HL-60/S4 treated with retinoic acid at 250 ng/mL for 4 days and 3 days (cell line): ENCODE measurements around the gene SRXN1.

Experiments used
- in situ Hi-C: fragments of 300-500 bp; cut with MboI; formaldehyde crosslinking; loops from 2 replicates; pipeline ENCODE4 v1.7.0; 2022; ENCODE audit warnings: low sequenced_read_pairs

SRXN1 gene

DNA sequence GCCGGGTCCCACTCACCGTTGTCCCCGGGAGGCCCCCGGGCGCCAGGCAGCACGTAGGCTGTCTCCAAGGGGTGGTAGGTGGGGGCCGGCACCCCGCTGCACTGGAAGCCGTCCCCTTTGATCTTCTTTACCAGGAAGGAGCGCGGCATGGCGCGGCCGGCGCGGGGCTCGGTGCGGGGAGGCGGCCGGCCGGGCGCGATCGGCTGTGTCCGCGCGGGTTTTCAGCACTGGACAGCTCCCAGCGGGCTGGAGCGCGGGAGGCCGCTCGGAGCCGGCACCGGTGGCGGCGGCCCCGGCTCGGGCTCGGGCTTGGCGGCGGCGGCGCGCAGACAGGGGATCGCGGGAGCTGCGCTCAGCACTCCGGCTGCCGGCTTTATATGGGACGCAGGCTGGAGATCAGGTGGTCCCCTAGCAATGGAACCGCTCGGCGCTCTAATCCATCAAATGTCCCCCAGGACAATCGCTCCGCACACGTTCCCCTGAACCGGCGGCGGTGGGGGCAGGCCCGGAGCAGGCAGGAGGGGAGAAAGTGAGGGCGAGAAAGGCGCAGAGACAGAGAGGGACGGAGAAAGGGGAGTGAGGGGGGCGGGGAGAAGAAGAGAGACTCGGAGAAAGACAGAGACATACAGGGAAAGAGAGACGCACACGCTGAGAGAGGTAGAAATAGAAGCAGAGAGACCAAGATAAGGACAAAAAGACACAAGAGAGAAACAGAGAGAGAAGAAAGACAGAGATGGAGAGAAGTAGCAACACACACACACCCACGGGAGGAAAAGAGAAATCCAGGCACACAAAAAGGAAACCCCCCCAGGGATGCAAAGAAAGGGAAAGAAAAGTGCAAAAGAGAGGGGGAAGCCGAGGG, 22.7 kb upstream of the SRXN1 start, which contains the start of gene SCRT2:
Gene SCRT2 (minus strand): TSS at position 350 of the 862 bp plus-strand sequence. CDS start 201 bp downstream, at position 149.
- in situ Hi-C loops = no loop called here

- in situ Hi-C loops = no loop called here
Observed at GRCh38 chr20:675033-675452, 22.0 kb upstream of the SRXN1 start.

GRCh38 chr20:673603-674001, 20.6 kb upstream of the SRXN1 start:
- in situ Hi-C loops = no loop called here

DNA sequence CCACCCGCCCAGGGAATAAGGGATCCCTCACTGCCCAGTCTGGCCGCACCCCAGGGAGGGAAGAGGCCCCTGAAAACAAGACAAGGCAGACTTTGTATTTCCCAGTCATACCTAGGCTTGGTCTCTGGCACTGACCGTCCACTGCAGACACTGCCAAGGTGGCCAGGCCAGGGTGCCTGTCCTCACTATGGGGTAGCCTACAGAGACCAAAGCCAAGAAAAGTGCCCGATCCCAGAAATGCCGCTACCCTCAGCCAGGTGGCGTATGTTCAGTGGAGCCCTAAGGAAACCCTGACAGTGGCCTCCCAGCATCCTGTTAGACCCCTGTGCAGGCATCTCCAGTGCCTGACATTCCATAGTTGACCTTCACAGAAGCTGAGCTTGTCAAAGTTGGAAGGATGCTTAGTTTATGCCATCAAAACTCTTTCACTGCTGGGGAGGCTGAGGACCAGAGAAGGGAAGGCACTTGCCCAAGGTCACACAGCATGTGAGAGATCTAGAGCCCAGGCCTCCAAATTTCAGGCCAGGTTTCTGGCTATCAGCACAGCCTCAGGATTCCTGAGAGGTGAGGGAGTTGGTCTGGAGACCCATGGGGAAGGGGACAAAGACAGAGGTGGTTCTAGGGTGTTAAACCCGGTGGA, 20.1 kb upstream of the SRXN1 start:
- in situ Hi-C loops = no loop called here

- in situ Hi-C loops = no loop called here
Observed at GRCh38 chr20:671252-672030, 18.4 kb upstream of the SRXN1 start.

DNA sequence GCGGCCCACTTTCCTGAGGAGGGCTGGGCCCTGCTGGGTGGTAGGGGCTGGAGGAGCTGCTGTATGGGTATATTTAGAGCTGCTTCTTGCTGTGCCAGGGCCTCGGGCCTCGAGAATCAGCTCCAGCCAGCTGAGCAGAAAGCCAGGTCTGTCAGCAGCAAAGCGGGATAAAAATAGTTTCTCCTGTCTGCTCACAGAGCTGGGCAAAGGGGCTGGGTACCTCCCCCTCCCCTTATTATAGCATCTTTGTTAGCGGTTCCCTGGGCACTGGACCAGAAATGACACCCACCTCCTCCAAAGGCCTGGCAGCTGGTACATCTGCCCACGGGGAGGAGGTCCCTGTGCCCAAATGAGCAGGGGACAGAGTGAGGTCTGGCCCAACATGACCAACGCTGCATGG, 16.6 kb upstream of the SRXN1 start:
- in situ Hi-C loops = no loop called here

DNA sequence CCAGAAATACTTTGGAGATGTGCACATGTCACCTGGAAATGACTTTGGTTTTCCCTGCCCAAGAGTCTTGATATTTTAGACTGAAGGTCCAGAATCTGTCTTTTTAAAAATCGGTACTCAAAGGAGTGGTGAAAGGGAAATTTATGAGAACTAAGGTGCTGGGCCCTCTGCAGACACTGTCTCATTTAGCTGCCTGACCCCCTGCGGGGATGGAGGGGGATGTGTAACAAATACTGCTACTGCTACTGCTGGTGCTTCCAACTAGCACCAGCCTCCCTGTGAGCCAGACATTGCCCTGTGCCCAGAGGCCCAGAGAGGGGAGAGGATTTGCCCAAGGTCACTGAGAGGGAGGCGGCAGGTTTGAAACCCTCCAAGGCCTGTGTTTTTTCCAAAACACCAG, 15.6 kb upstream of the SRXN1 start:
- in situ Hi-C loops = no loop called here

DNA sequence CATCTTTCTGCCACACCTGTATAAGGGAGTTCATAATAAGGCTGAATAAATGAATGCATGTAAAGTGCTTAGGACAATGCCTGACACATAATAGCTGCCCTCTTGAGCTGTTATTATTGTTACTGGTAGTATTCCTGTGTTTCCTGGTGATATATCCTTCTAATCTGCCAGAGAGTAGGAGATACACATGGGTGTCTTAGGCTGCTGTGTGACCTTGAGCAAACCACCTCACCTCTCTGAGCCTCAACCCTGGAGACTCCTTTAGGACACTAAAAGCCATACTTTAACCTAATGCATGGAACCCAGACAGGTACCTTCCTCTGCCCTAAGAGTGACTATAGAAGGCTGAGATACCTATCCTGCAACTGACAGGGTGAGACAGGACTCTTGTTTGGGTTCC, 15.1 kb upstream of the SRXN1 start:
- in situ Hi-C loops = no loop called here

DNA sequence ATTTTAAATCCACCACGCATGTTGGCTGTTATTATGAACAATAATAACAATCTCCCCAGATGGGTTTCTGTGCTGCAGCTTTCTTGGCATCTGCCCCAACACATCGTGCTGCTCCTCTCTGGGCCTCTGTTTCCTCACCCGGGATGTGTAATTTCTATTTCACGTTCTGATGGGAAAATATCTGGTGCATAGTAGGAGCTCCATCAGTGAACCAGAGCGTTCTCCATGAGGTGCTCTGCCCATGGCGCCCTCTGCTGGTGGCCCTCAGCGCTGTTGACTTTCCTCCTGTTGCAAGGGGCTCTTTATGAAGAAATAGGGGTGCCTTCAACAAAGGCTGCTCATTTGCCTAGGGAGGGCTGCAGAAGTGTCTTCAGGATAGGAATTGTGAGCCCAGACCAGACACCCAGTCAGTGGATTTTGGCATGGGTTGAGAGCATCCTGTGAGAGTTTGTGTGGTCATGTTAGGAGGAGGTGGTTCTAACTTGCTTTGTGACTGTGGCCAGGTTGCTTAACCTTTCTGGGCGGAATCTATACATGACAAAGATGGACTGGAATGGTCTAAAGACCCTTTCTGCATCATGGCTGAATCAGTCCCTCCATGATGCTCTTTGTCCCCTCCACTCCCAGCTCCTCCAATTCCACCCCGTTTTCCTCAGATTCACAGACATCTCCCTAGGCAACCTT, 14.5 kb upstream of the SRXN1 start:
- in situ Hi-C loops = no loop called here

DNA sequence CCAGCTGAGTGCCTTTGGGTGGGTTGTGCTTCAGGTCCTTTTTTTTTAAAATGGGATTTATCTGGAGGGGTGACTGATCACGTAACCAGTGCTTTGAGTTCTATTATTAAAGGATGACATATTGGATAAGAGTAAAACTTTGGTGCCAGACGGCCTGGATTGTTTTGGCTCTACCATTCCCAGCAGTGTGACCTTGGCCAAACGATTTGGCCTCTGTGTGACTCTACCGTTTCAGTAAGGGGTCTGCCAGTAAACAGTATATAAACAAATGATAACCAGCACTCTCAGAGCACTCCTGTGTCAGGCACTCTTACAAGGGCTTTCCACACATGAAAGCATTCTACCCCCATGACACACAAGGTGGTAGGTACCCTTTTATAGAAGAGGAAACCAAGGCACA, 13.9 kb upstream of the SRXN1 start:
- in situ Hi-C loops = no loop called here

- in situ Hi-C loops = no loop called here
Observed at GRCh38 chr20:665276-665675, 12.3 kb upstream of the SRXN1 start.

- in situ Hi-C loops = no loop called here
Observed at GRCh38 chr20:664576-664975, 11.6 kb upstream of the SRXN1 start.

- in situ Hi-C loops = no loop called here
Observed at GRCh38 chr20:664151-664550, 11.2 kb upstream of the SRXN1 start.

- in situ Hi-C loops = no loop called here
Observed at GRCh38 chr20:663315-664090, 10.5 kb upstream of the SRXN1 start.

GRCh38 chr20:662277-663192, 9.5 kb upstream of the SRXN1 start:
- in situ Hi-C loops = no loop called here

DNA sequence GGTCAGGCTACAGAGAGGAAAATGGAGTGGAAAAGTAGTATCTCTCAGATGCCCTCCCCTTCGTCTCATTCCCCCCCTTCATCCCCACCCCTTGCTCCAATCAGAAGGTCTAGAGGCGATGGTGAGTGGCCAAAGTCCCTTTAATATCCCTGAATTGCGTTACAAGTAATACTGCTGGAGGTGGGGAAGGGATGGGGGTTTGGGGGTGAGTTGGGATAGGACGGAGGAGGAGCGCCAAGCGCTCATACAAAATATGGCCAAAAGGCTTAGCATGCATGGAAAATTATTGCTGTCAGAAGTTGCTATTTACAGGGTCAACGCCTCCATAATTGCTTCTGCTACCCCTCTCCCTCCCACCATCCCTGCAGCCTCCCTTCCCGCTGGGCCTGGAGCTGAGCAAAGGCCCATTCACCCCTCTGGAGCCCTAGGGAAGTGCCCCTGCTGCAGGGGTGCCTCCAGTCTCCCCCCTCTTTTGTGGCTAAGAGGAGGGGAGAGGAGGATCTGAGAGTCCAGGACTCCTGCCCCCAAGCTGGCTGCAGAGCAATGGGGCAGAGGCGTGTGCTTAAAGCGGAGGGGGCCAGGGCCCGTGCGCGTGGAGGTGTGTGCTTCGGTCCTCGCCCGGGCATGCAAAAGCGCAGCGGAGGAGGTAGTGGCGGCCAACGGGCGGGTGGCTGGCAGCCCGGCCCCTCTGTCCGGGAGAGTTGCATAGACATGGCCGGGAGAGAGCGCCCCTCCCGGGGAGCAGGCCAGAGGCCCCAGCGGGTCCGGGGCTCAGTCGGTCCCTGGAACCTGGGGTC, 8.7 kb upstream of the SRXN1 start:
- in situ Hi-C loops = no loop called here

- in situ Hi-C loops = no loop called here
Observed at GRCh38 chr20:658731-659291, 5.8 kb upstream of the SRXN1 start.

DNA sequence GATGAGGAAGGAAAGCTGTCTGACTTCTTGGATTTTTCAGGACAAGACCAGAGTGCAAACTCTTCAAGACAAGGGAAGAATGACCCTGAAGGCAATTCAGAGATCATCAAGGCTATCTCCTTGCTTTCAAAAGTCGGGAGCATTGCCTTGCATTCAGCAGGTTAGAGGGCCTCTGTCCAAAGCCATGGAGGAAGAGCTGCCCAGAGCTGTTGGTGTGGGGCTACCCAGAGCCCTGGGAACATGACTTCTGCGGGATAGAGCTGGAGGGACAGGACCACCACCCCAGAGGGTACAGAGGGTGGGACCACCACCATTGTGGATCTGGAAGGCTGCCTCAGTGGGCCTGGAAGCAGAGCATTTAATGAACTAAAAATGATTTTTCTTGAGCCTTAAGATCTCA, 5.2 kb upstream of the SRXN1 start:
- in situ Hi-C loops = no loop called here
